ENCODE results near the gene CAPN12.

GRCh38 chr19:38717855-38718254 lies 26.4 kb downstream of the CAPN12 start:
- TF ChIP-seq GATA2 (CRISPR knock-in tag; IDR thresholded peaks at IDR 0.05) = no peak
- no peak for TF ChIP-seq CTCF (IDR thresholded peaks at IDR 0.05)
- no peak for TF ChIP-seq FOXM1 (IDR thresholded peaks at IDR 0.05; ENCODE audit: low read depth)
- no peak for TF ChIP-seq USF2 (IDR thresholded peaks at IDR 0.05; ENCODE audit: borderline replicate concordance, low read depth, low read length)
- TF ChIP-seq GABPA (IDR thresholded peaks at IDR 0.05; ENCODE audit: low read depth) = no peak
- no peak for TF ChIP-seq RFX5 (IDR thresholded peaks at IDR 0.05; ENCODE audit: low read length)
- TF ChIP-seq MAX (IDR thresholded peaks at IDR 0.05; ENCODE audit: low read depth) = no peak
- TF ChIP-seq POLR2AphosphoS5 (IDR thresholded peaks at IDR 0.05; ENCODE audit: low read depth, low read length) = no peak
- no peak for TF ChIP-seq EP300 (IDR thresholded peaks at IDR 0.05; ENCODE audit: borderline replicate concordance in 1 of 2, low read depth in 1 of 2, low read length in 1 of 2)
- TF ChIP-seq EZH2phosphoT487 (IDR thresholded peaks at IDR 0.05; ENCODE audit: borderline replicate concordance, low read depth) = no peak
- TF ChIP-seq REST (IDR thresholded peaks at IDR 0.05; ENCODE audit: low read depth, low read length) = no peak
